ENCODE measurements around the gene DRD4.

Gene DRD4

DNA sequence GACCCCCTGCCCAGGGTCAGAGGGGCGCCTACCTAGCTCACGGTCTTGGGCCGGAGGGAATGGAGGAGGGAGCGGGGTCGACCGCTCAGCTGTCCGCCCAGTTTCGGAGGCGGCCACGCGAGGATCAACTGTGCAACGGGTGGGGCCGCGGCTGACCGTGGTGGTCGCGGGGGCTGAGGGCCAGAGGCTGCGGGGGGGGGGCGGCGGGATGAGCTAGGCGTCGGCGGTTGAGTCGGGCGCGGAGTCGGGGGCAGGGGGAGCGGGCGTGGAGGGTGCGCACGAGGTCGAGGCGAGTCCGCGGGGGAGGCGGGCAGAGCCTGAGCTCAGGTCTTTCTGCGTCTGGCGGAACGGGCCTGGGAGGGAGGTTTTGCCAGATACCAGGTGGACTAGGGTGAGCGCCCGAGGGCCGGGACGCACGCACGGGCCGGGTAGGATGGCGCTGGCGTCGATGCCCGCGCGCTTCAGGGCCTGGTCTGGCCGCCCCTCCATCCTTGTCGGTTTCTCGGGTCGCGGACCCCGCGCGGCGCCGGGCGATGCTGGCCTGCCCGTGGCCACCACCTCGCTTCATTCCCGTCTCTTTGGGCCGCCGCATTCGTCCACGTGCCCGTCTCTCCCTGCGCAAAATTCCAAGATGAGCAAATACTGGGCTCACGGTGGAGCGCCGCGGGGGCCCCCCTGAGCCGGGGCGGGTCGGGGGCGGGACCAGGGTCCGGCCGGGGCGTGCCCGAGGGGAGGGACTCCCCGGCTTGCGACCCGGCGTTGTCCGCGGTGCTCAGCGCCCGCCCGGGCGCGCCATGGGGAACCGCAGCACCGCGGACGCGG lies at the start of gene DRD4:
Gene DRD4, plus strand, starts transcription at position 759 of the 822 bp plus-strand sequence. Its CDS starts 36 bp downstream, at position 795.
- peak; percentile 70 for DNase-seq (ENCODE audit: low spot score)

DNA sequence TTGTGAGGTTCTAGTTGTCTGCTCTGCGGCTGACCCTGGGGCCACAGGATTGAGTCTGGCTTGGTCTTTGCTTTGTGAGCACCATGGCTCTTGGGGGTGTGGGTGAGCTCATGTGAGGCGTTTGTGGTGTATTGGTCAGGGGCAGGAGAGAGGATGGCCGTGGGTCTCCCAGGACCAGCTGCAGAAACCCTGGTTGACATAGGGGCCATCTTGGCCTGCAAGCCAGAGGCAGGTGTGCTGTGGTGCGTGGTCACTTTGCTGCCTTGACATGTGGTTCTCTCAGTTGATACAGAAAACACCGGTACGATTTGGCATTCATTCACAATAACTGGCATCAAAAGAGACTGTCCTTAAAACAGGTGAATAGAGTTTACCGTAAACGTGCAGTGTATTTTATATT lies 49.5 kb upstream of the DRD4 start:
- no peak for DNase-seq (ENCODE audit: low spot score)

DNA sequence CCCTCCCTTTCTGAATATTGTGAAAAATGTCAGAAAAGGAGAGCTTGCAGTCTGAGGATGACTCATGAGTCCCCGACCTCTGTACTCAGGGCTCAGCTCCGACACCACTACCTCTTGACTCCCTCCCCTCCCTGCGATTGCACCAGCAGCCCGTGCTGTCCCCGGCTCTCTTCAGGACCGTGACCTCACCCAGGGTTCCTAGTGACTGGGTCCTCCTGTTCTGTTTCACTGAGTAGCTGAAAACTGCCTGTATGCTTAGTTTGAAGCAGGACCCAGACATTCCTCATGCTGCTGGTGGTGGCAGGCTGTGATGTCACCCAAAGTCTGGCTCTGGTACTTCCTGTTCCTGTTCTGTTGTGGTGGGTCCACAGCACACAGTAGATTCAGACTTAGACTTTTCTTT lies 49.1 kb upstream of the DRD4 start:
- no peak for DNase-seq (ENCODE audit: low spot score)

DNA sequence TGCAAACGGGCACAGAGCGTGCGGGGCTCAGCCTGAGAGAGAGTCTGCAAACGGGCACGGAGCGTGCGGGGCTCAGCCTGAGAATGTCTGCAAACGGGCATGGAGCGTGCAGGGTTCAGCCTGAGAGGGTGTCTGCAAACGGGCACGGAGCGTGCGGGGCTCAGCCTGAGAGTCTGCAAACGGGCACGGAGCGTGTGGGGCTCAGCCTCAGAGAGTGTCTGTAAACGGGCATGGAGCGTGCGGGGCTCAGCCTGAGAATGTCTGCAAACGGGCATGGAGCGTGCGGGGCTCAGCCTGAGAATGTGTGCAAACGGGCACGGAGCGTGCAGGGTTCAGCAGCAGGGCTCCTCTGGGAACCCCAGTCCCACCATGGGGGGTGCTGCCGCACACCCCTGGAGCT lies 47.3 kb upstream of the DRD4 start:
- no peak for DNase-seq (ENCODE audit: low spot score)

DNA sequence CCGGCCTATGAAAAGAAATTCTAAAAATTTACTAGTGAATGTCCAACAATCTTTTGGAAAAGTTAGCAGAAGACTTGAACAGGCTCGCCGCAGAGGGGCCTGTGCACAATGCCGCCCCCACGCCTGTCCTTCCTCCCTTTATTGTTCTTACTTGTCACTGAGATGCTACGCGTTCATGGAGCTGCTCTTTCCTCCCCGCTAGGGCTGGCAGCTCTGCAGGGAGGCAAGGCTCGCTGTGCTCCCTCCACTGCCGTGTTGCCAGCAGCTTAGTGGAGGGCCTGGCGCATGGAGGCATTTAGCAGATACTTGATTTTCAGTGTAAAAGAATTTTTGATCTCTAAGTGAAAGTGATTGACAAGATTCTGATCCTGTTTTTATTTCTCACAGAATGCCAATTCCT lies 46.1 kb upstream of the DRD4 start:
- no peak for DNase-seq (ENCODE audit: low spot score)

DNA sequence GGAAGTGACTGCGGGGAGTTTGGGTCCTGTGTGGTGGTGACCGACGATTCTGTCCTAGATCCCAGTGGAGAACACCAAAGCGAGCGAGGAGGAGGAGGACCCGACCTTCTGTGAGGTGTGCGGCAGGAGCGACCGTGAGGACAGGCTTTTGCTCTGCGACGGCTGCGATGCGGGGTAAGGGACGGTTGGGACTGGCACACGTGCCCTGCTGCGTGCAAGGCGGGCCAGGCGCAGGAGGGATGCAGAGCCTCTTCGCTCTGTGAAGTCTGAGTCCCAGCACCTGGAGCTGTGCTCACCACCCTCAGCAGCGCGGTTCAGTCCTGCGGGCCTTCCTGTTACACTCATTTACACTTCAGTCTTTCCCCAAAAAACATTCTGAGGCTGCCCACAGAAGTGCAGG lies 44.6 kb upstream of the DRD4 start:
- DNase-seq (ENCODE audit: low spot score): no peak

DNA sequence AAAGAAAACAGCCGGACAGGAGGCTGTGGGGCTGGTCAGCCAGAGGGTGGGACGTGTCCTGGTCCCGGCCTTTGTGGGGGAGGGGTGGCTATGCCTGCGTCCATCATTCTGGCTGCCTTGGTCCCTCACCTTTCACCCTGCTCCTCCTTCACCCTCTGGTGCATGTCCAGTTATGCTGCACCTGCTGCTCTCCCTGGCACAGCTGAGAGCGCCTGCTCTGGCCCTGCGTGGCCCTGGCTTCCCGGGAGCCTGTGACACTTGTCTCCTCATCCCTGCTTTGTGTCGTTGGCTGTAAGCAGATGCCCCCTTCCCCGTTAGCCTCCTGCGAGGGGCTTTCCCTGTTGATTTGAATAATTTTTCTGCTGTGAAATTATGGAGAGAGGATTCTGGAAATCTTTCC lies 44.2 kb upstream of the DRD4 start:
- no peak for DNase-seq (ENCODE audit: low spot score)

DNA sequence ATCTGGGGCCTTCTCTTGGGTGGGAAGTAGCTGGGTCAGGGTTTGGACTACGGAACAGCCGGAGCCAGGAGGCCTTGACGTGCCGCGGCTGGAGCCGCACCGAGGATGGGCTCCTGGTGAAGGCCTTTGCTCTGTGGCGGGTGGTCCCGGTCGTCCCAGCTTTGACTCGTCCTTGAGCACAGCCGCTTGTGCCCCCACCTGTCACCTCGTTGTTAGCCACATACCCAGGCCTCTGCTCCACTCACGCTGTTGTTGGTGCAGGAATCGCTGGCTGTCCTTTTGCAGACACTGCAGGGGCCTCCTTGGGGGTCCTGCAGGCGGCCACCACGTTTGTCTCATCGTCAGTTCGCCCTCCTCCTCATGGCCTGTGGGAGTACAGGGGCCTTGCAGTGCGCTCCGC lies 43.7 kb upstream of the DRD4 start:
- no peak for DNase-seq (ENCODE audit: low spot score)

DNA sequence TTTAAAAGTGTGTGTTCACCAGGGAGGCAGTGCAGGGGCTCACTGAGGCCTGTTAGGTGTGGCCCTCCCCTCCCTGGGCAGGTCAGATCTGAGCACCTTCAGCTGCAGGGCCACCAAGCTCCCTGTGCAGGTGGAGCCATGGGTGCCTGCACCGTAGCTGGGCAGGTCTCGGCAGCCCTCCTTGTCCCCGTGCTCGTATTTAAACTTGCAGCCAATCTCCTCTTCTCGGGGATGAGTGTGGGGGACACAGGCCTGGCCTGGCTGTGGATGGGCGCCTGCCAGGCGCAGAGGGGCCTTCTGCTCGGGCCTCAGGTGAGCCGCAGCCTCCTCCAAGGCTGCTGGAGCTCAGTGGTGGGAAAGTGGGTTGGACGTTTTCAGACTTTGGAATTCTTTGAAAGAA lies 41.7 kb upstream of the DRD4 start:
- DNase-seq (ENCODE audit: low spot score): no peak

DNA sequence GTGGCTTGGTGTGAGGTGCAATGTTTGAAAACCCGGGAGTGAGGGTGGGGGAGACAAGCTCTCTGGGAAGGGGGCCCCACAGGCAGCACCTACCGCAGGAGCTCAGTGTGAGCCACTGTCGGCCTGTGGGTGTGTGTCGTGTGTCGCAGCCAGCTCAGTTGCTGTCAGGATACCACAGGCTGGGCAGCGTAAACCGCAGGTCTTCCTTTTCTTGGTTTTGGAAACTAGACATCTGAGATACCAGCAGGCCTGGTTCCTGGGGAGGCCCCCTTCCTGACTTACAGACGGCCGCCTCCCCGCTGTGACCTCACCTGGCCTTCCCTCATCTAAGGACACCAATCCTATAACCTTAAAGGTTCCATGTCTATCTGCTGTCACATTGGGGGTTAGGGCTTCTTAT lies 40.7 kb upstream of the DRD4 start:
- DNase-seq (ENCODE audit: low spot score): no peak

DNA sequence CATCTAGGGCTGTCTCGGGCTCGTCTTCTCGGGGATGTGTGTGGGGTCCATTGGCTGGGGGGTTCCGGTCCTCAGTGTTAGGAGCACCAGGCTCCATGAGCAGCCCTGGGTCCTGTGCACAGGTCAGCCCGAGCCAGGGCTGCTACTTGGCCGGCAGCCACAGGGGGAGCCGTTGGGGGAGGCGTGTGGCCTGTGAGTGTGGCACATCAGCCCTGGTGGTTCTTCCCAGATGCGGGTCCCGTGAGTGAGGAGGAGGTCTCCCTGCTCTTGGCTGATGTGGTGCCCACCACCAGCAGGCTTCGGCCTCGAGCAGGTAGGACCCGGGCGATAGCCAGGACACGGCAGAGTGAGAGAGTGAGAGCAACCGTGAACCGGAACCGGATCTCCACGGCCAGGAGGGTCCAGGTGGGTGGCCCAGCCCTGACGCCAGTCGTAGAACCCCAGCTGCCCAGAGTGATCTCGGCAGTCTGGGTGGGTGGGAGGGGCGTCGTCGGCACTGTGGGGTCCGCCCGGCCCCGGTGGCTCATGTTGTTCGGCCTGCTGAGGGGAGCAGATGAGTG lies 39.8 kb upstream of the DRD4 start:
- DNase-seq (ENCODE audit: low spot score): peak; percentile 87

DNA sequence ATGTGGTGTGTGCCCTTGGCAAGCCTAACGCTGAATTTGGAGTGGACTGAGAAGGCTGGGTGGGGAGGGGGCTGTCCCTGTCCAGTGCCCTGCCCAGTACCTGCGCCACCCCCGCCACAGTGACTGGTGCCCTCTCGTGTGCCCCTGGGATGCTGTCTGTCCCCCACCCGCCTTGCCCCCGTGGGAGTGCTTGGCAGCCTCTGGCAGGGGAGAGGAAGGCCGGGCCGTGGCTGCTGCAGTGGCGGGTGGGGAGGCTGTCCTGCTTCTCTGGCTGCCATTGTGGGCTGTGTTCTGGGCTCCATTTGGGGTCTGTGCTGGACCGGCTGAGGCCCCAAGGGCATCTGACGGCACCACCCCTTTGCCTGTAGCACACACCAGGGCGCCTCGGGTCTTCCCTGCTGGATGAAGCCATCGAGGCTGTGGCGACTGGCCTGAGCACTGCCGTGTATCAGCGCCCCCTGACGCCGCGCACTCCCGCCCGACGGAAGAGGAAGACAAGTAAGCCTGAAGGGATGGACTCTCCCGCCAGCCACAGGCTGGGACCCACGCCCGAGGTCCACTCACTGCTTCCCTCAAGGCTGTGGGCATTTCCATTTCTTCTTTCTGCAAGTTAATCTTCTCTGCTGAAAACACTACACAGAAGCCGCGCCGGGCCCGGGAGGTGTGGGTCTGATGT lies 38.9 kb upstream of the DRD4 start:
- DNase-seq (ENCODE audit: low spot score): no peak

DNA sequence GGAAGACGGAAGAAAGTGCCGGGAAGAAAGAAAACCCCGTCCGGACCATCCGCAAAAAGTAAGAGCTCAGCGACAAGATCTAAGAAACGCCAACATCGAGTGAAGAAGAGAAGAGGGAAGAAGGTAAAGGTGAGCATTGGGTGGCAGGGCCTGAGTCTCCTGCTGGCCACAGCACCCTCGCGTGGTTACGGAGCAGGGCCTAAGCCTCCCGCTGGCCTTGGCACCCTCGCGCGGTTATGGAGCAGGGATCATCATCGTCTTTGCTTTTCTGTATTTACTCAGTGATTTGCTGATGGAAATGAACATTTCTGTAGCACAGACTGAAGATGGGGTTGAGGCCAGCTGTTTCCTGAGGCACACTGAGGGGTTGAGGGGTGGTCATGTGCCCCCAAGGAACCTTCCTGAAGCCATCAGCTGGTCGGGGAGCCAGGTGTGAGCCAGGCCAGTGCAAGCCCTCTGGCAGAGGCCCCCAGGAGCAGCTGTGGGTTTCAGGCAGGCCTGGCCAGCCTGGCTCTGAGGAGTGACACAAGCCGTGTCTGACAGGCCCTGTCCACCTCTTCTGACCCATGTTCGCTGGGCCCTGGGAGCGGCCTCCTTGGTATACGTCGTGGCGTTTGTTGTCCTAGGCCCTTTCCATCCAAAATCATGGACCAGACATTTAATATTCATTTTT lies 35.4 kb upstream of the DRD4 start:
- no peak for DNase-seq (ENCODE audit: low spot score)

DNA sequence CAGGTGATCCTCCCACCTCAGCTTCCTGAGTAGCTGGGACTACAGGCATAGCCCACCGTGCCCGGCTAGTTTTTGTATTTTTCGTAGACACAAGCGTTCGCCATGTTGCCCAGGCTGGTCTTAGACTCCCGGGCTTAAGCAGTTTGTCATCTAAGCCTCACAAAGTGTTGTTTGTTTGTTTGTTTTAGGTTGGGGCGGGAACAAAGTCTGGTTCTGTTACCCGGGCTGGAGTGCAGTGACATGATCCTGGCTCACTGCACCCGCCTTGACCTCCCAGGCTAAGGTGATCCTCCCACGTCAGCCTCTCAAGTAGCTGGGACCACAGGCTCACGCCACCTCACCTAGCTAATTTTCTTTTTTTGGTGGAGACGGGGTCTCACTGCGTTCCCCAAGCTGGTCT lies 33.9 kb upstream of the DRD4 start:
- DNase-seq (ENCODE audit: low spot score): no peak

DNA sequence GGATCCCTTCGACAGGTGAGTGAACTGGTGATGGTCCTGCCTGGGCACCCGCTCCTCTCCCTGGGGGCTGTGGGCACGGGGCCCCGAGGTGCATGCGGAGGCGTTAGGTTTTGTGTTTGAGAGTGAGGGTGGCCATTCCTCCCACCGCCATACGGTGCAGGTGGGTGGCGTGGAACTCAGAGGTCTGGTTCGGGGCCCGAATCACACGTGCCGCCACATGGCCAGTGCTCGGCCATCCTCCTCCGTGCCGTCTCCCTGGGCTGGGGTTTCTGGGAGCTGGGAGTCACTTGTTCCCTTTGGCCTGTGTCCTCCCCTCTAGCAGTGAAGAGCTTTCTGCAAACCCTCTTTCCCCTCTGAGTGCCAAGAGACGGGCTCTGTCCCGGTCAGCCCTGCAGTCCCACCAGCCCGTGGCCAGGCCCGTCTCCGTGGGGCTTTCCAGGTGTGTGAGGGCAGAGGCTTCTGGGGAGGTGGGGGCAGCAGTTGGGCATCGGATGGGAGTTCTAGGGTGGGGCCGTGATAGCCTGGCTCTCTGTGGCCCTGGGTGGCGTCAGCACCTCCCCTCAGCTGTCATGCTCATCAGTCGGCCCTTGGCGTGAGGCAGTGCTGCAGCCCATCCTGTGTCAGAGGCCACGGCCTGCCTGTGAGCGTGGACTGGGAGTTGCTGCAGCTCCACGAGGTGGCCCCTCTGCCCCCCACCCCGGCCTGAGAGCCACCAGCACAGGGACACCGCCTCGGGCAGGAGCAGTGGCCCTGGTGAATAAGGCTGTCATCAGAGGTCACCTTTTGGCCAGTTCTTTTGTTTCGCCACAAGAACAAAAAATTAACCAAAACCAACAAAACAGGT lies 31.6 kb upstream of the DRD4 start:
- DNase-seq (ENCODE audit: low spot score): no peak

DNA sequence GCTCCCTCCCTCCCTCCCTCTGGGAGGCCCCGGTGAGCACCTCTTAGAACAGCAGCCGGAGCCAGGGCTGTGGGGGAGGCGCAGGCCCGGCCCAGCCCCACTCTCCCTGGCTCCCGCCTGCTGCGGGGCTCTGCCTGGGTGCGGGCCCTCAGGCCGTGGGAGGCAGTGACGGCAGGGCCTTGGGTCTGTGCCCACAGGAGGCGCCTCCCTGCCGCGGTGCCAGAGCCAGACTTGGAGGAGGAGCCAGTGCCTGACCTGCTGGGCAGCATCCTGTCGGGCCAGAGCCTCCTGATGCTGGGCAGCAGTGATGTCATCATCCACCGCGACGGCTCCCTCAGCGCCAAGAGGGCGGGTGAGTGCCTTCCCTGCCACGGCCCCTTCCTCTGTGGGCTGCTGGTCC lies 30.8 kb upstream of the DRD4 start:
- DNase-seq (ENCODE audit: low spot score): peak; percentile 79

DNA sequence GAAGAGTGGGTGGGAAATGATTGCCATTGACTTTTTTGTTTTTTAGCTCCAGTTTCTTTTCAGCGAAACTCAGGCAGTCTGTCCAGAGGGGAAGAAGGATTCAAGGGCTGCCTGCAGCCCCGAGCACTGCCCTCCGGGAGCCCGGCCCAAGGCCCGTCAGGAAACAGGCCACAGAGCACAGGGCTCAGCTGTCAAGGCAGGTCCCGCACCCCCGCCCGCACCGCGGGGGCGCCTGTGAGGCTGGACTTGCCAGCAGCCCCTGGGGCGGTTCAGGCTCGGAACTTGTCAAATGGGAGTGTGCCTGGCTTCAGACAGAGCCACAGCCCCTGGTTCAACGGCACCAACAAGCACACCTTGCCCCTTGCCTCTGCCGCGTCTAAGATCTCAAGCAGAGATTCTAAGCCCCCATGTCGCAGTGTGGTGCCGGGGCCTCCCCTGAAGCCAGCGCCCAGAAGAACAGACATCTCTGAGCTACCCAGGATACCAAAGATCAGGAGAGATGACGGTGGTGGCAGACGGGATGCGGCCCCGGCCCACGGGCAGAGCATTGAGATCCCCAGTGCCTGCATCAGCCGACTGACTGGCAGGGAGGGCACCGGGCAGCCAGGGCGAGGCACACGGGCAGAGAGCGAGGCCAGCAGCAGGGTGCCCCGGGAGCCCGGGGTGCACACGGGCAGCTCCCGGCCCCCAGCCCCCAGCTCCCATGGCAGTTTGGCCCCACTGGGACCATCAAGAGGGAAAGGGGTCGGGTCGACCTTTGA lies 29.9 kb upstream of the DRD4 start:
- no peak for DNase-seq (ENCODE audit: low spot score)

DNA sequence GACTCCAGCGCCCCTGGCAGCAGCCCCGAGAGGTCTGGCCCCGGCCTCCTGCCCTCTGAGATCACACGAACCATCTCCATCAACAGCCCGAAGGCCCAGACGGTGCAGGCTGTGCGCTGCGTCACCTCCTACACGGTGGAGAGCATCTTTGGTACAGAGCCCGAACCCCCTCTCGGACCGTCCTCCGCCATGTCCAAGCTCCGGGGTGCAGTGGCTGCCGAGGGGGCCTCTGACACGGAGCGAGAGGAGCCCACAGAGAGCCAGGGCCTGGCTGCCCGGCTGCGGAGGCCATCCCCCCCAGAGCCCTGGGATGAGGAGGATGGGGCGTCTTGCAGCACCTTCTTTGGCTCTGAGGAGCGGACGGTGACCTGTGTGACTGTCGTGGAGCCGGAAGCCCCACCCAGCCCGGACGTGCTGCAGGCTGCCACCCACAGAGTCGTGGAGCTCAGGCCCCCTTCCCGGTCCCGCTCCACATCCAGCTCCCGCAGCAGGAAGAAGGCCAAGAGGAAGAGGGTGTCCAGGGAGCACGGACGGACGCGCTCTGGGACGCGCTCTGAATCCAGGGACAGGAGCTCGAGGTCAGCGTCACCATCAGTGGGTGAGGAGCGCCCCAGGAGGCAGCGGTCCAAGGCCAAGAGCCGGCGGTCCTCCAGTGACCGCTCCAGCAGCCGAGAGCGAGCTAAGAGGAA lies 29.0 kb upstream of the DRD4 start:
- DNase-seq (ENCODE audit: low spot score): no peak

DNA sequence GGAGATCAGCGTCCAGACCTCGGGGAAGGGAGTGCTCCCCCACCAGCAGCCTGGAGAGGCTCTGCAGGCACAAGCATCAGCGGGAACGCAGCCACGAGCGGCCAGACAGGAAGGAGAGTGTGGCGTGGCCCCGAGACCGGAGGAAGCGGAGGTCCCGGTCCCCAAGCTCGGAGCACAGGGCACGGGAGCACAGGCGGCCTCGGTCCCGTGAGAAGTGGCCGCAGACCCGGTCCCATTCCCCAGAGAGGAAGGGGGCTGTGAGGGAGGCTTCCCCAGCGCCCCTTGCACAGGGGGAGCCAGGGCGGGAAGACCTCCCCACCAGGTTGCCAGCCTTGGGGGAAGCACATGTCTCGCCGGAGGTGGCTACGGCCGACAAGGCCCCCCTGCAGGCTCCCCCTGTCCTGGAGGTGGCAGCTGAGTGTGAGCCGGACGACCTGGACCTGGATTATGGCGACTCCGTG lies 28.2 kb upstream of the DRD4 start:
- DNase-seq (ENCODE audit: low spot score): no peak

DNA sequence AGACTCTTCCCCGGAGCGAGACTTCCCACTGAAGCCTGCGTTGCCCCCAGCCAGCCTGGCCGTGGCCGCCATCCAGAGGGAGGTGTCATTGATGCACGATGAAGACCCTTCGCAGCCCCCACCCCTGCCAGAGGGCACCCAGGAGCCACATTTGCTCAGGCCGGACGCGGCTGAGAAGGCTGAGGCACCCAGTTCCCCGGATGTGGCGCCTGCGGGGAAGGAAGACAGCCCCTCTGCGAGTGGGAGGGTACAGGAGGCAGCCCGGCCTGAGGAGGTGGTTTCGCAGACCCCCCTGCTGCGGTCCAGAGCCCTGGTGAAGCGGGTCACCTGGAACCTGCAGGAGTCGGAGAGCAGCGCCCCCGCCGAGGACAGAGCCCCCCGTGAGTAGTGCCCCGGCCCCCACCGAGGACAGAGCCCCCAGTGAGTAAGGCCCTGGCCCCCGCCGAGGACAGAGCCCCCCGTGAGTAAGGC lies 27.7 kb upstream of the DRD4 start:
- DNase-seq (ENCODE audit: low spot score): no peak

All from iPS-NIHi11 (cell line).